ENCODE results near the gene CCDC187. TPM values are rescaled to one million over a fixed set of nuclear protein-coding genes. Genes with fewer than 3 reads are reported as not detected.

Gene CCDC187
- total and polyA plus RNA-seq, 2 of the 4 experiments (the other 2 are of a cell fraction): not detected

DNA sequence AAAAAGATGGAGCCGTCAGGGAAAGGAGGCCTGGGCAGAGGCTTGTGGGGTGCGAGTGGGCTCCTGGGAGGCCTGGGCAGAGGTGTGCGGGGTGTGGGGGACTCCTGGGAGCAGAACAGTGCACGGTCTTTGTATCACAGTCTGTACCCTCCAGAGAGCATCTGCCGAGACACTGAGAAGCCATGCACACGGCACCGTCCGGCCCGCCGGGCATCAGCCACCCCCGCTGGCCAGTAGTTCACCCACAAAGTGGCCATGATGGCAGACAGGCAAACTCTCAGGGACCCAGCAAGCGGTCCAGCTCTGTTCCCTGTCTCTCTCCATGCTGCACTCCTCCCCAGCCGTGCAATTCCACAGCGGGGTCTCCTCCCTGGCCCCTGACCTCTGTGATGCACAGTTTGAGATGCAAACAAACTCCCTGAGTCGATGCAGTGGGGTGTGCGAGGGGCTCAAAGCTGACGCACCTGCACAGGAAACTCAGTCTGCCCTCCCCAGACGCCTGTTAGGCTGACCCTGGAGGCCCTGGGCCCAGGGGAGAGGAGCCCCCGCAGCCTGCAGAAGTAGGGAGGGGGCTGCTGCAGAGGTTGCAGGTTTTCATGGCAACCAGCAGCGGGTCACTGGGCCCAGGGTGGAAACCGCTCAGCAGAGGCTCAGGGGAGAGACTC, 14.3 kb upstream of the CCDC187 start:
- H3K27ac ChIP-seq (ENCODE audit: insufficient read depth, low read length): no peak overlapping the region
- H2AK5ac ChIP-seq (ENCODE audit: low read depth, low read length): no peak overlapping the region
- H3K14ac ChIP-seq (replicated peaks; ENCODE audit: low read depth, low read length): no peak overlapping the region
- dilution Hi-C loops (cut with HindIII; ENCODE audit: low sequenced_read_pairs, unreplicated experiment) (no loop called here), intact Hi-C loops (cut with micrococcal nuclease) (no loop called here), in situ Hi-C loops (cut with MboI; ENCODE audit: low sequenced_read_pairs) (no loop called here)
- no peak overlapping the region for H2BK5ac ChIP-seq (ENCODE audit: low read depth, low read length, poor library complexity, severe bottlenecking)
- H3K4ac ChIP-seq (ENCODE audit: low read depth, low read length): no peak overlapping the region
- no peak overlapping the region for H2BK15ac ChIP-seq (ENCODE audit: low read depth, low read length)
- H3K4me3 ChIP-seq (ENCODE audit: insufficient read depth, low read depth, low read length): no peak overlapping the region
- WGBS, 2 experiments (ENCODE audit: extremely low coverage in 2 of 2, insufficient read length in 1 of 2): 75% methylated on average over 11 of the region's 21 CpGs; no CpG with 5 or more reads in 1 of the 2 experiments
- H2AK9ac ChIP-seq (replicated peaks; ENCODE audit: low read depth, low read length, poor library complexity): no peak overlapping the region
- no peaks in the 10 kb centered on the region for H4K20me1 ChIP-seq (ENCODE audit: insufficient read depth, low read length)
- ATAC-seq (ENCODE audit: low read depth) (no peak), DNase-seq (no peak)
- no peak overlapping the region for H2BK20ac ChIP-seq (ENCODE audit: low read depth, low read length)
- H3K9me1 ChIP-seq (ENCODE audit: insufficient read depth, low read length): no peaks in the 10 kb centered on the region
- TF ChIP-seq MAFK (IDR thresholded peaks at IDR 0.05; ENCODE audit: low read depth, low read length) (no peak), FOS (IDR thresholded peaks at IDR 0.05; ENCODE audit: low read depth, low read length) (no peak), RCOR1 (IDR thresholded peaks at IDR 0.05; ENCODE audit: insufficient replicate concordance, low read length) (no peak), RFX5 (IDR thresholded peaks at IDR 0.05; ENCODE audit: low read depth, low read length) (no peak), CEBPB (IDR thresholded peaks at IDR 0.05; ENCODE audit: low read depth, low read length) (no peak), BHLHE40 (IDR thresholded peaks at IDR 0.05; ENCODE audit: low read depth, low read length) (no peak), NFE2L2 (IDR thresholded peaks at IDR 0.05; ENCODE audit: low read depth, low read length) (no peak), RAD21 (IDR thresholded peaks at IDR 0.05; ENCODE audit: low read length) (no peak), MAZ (IDR thresholded peaks at IDR 0.05; ENCODE audit: borderline replicate concordance, low read depth, low read length) (no peak), CHD1 (IDR thresholded peaks at IDR 0.05; ENCODE audit: low read depth, low read length) (no peak), SMC3 (IDR thresholded peaks at IDR 0.05; ENCODE audit: low read depth, low read length) (no peak), MXI1 (IDR thresholded peaks at IDR 0.05; ENCODE audit: borderline replicate concordance, low read depth, low read length) (no peak)
- TF ChIP-seq, protein P1, sequence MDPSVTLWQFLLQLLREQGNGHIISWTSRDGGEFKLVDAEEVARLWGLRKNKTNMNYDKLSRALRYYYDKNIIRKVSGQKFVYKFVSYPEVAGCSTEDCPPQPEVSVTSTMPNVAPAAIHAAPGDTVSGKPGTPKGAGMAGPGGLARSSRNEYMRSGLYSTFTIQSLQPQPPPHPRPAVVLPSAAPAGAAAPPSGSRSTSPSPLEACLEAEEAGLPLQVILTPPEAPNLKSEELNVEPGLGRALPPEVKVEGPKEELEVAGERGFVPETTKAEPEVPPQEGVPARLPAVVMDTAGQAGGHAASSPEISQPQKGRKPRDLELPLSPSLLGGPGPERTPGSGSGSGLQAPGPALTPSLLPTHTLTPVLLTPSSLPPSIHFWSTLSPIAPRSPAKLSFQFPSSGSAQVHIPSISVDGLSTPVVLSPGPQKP (IDR thresholded peaks at IDR 0.05; ENCODE audit: borderline replicate concordance, low read depth, low read length): no peak
- TF ChIP-seq, protein P2, sequence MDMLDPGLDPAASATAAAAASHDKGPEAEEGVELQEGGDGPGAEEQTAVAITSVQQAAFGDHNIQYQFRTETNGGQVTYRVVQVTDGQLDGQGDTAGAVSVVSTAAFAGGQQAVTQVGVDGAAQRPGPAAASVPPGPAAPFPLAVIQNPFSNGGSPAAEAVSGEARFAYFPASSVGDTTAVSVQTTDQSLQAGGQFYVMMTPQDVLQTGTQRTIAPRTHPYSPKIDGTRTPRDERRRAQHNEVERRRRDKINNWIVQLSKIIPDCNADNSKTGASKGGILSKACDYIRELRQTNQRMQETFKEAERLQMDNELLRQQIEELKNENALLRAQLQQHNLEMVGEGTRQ (IDR thresholded peaks at IDR 0.05; ENCODE audit: low read depth, low read length): no peak
- no peak overlapping the region for H3K56ac ChIP-seq (ENCODE audit: extremely low read depth, insufficient read depth, low read length)
- no peak overlapping the region for H4K5ac ChIP-seq (ENCODE audit: low read depth, low read length)
- no peak overlapping the region for H2BK120ac ChIP-seq (ENCODE audit: low read depth, low read length)
- H3K27me3 ChIP-seq (ENCODE audit: control insufficient read depth, insufficient read depth, low read length): no peaks in the 10 kb centered on the region
- no peak overlapping the region for H4K8ac ChIP-seq (ENCODE audit: low read depth in 2 of 2, low read length in 2 of 2)
- BruUV-seq (replicated peaks): no TSS peak
- ChIA-PET CTCF (no interaction called here), POLR2A (ENCODE audit: unreplicated experiment) (no interaction called here)
- no peak overlapping the region for H4K91ac ChIP-seq (ENCODE audit: insufficient read depth, low read depth, low read length)
- no peak overlapping the region for H3K23ac ChIP-seq (ENCODE audit: low read depth, low read length)
- no peaks in the 10 kb centered on the region for H3K36me3 ChIP-seq (ENCODE audit: control insufficient read depth, insufficient read depth, low read length)
- H3K4me2 ChIP-seq (ENCODE audit: low read depth, low read length): no peak overlapping the region
- no peak overlapping the region for H2AFZ ChIP-seq (replicated peaks; ENCODE audit: low read length, poor library complexity)
- peaks cover 3% of the 10 kb centered on the region; the same call in 1 of the 2 replicates for H3K4me1 ChIP-seq (ENCODE audit: control insufficient read depth, insufficient read depth, low read length)
- H3K18ac ChIP-seq (ENCODE audit: low read depth, low read length): no peak overlapping the region
- H3K9ac ChIP-seq (ENCODE audit: low read depth, low read length): no peak overlapping the region
- peaks cover 17% of the 10 kb centered on the region for H3K9me3 ChIP-seq (ENCODE audit: control insufficient read depth, insufficient read depth, low read length)
- H3K79me1 ChIP-seq (ENCODE audit: low read depth in 1 of 2, low read length in 2 of 2): no peaks in the 10 kb centered on the region
